Head of caudate nucleus (tissue), 42 donors: Measurements from ENCODE around the gene MET.
A peak's percentile ranks its signal among the peaks of the same experiment; 100 is the strongest.

Source experiments
- DNase-seq, 42 donors: peaks; one replicate each; pipeline versions ENCODE4 v3.0.0 to v3.0.0-alpha.2; 2020 to 2021; ENCODE audit warnings: mixed read lengths in 7 of 42
- intact Hi-C: fragments of 100-400 bp; cut with DNase I; formaldehyde crosslinking; loops from one replicate; pipeline ENCODE4 v1.15.0; 2022

The MET gene

GRCh38 chr7:116793795-116794340 lies 121.9 kb downstream of the MET start:
- intact Hi-C loops, result no loop called here

GRCh38 chr7:116796471-116796870 lies 124.5 kb downstream of the MET start:
- intact Hi-C loops, result no loop called here
- DNase-seq, result no peak

More at GRCh38 chr7:116793795-116794340, 121.9 kb downstream of the MET start:
- DNase-seq, result no peak

GRCh38 chr7:116797612-116798011 lies 125.6 kb downstream of the MET start:
- intact Hi-C loops, result no loop called here
- DNase-seq, result no peak

GRCh38 chr7:116798232-116798631 lies 126.2 kb downstream of the MET start:
- intact Hi-C loops, result no loop called here
- no peak for DNase-seq

- DNase-seq, result no peak
- intact Hi-C loops, result no loop called here
Measured at GRCh38 chr7:116799916-116800315, 127.9 kb downstream of the MET start.

GRCh38 chr7:116800594-116800993 lies 128.6 kb downstream of the MET start:
- intact Hi-C loops, result no loop called here
- no peak for DNase-seq

DNA sequence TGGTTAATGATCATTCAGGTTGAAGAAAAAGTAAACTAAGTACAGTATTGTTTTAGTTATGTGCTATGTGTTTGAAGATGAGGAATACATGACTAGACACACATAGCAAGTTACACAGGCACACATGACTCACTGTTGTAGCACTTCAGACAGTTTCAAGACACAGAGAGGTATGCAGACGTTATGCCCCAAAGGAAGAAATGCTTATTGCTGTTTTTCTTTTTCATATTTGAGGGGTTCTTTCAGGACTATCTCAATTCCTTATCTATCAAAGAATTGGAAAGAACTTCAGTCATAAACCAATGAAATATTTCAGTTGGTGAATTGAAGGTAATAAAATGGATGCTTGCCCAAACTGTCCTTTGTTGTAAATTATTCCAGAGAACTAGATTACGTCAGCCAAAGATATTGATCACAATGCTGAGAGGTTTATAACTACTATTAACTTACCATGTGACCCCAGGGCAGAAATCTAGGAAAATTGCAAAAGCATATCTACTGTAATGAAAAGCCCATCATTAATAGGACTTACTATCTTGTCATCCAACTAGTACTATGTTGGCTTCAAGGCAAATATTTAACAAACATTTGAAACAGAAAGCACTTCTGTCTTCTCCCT lies 129.2 kb downstream of the MET start:
- no peak for DNase-seq
- intact Hi-C loops, result no loop called here

DNA sequence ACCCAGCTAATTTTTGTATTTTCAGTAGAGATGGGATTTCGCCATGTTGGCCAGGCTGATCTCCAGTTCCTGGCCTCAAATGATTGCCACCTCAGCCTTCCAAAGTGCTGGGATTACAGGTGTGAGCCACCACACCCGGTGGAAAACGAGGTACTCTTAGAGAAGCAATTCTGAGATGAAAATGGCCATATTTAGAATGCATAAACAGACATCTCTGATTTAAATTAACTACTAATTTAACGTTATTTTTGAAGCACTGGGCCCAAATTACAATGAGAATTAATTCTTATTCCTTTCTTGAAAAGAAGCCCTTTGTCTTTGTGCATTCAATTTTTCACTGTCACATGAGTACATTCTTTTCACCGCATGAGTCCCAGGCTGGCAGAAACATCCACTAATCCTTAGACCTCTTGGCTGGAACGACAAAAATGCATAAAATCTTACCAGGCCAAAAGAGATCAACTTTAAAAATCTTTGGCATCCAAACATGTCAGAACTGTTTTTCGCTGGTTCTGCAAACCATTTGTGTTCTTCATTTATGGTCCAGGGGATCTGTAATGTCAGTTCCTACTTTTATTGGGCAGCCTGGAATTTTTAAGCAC lies 130.2 kb downstream of the MET start:
- no peak for DNase-seq
- intact Hi-C loops, result no loop called here

- intact Hi-C loops, result no loop called here
- DNase-seq, result peak in 32 of 42 donors; percentile 20 to 87 (median 52)
Measured at GRCh38 chr7:116802746-116803152, 130.8 kb downstream of the MET start.

DNA sequence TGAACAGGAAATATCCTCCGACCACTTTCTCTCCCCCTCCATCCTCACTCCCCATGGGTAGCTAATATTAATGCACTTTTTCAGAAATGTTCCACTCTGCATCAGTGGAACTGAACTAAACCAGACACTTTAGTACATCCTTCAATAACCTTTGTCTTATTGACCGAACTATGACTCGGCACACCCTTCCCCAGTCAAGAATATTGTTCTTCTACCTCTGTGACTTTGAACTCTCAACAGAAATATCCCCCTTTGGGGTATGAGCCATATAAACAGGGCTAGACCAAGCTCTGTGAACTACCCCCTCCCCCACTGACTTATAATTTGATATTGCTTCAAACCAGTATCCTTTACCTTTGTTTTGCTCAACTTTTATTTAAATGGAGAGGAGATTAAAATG lies 132.5 kb downstream of the MET start:
- DNase-seq, result no peak
- intact Hi-C loops, result no loop called here

DNA sequence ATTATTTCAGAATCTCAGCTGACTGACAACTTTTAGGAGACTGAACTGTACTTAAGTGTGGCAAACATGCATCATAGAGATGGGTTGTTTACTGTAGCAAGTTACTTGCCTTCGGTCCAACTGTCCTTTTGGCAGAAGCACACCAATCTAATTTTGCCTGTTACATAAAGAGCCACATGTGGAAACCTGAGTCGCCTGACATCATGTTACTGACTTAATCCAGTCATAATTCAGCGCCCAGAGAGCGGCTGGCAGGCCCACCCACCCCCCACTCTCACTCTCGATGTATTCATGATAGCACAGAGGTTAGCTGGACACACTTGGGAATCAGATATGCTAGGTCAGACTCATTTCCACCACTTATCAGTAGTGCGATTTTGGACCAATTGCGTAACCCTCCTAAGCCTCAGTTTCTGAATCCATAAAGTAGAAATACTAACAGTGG lies 133.1 kb downstream of the MET start:
- intact Hi-C loops, result loop anchor here (5.0 kb wide), 2 partner anchors 133 to 548 kb away; partner anchors contain the start of gene MET
- no peak for DNase-seq

- intact Hi-C loops, result loop anchor here (5.0 kb wide), 2 partner anchors 134 to 549 kb away; partner anchors contain the start of gene MET
- peak in 9 of 42 donors; percentile 4 to 65 (median 31) for DNase-seq
Measured at GRCh38 chr7:116806046-116806944, 134.3 kb downstream of the MET start.

GRCh38 chr7:116807011-116807560 lies 135.1 kb downstream of the MET start:
- intact Hi-C loops, result loop anchor here (5.0 kb wide), 2 partner anchors 135 to 550 kb away; partner anchors contain the start of gene MET
- DNase-seq, result no peak

- DNase-seq, result peak in 13 of 42 donors; percentile 25 to 72 (median 46)
- intact Hi-C loops, result loop anchor here (5.0 kb wide), 3 partner anchors 137 to 552 kb away; partner anchors contain the start of gene MET
Measured at GRCh38 chr7:116809636-116810266, 137.8 kb downstream of the MET start.

DNA sequence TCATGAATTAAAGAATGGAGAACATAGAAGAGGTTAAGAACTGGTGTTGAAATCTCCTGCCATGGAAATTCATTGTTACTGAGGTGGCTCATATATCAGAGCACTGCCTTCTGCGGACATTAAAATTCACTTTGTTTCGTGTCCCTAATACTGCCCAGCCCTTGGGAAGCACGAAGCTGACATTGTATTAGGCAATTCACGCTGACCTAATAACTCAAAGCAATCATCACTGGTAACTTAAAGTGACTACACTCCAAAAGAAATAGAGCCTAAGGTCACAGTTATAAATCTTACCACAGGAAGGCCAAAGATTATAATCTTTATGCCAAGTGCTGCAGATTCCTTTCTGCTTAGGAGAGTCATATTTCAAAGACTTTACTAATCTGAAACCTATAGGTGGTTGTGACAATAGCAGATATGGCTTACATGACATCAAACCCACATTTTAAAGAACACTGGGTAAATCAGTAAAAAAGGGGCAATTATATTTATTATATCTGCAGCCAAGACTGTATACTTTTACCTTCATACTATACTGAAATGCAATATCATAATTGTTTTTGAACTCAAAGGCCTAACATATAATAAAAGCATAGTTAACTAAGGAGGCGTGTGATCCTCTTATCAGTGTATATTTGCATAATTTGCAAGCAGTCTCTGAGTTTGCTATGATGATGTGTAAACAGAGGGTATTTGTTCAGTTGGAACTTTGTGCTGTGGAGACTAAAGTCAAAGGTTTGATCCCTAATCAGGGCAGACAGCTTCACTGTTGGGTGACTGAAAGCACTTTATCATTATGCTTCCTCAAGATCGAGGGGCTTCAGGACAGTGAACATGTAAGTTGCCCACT lies 138.5 kb downstream of the MET start:
- DNase-seq, result no peak
- intact Hi-C loops, result loop anchor here (5.0 kb wide), 1 partner anchor 218 kb away; no protein-coding TSS in a partner anchor

DNA sequence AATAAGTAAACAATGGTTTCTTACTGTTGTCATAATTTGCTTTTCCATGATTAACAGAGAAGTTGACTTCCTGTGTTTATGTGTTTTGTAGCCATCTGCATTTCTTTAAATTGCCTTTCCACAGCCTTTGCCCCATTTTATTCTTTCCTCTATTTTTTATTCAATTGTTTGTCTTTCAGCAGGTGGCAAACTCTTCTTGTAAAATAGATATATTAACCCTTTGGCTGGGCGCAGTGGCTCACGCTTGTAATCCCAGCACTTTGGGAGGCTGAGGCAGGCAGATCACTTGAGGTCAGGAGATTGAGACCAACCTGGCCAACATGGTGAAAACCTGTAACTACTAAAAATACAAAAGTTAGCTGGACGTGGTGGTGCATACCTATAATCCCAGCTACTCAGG lies 139.8 kb downstream of the MET start:
- no peak for DNase-seq
- intact Hi-C loops, result loop anchor here (5.0 kb wide), 1 partner anchor 219 kb away; no protein-coding TSS in a partner anchor

- intact Hi-C loops, result loop anchor here (5.0 kb wide), 1 partner anchor 221 kb away; no protein-coding TSS in a partner anchor
Measured at GRCh38 chr7:116812860-116813259, 140.9 kb downstream of the MET start.

More at GRCh38 chr7:116812860-116813259, 140.9 kb downstream of the MET start:
- DNase-seq, result no peak
